ENCODE measurements around the gene NHEJ1.
A peak's percentile ranks its signal among the peaks of the same experiment; 100 is the strongest.

The NHEJ1 gene

GRCh38 chr2:219058541-219059374 lies 101.9 kb downstream of the NHEJ1 start:
- DNase-seq (ENCODE audit: low read depth in 2 of 2), result no peak

GRCh38 chr2:219057709-219058540 lies 102.7 kb downstream of the NHEJ1 start:
- peak; percentile 56 to 58 for DNase-seq (ENCODE audit: low read depth in 2 of 2)

GRCh38 chr2:219056896-219057708 lies 103.5 kb downstream of the NHEJ1 start:
- DNase-seq (ENCODE audit: low read depth in 2 of 2), result no peak

GRCh38 chr2:219056176-219056895 lies 104.3 kb downstream of the NHEJ1 start:
- DNase-seq (ENCODE audit: low read depth in 2 of 2), result no peak

- no peak for DNase-seq (ENCODE audit: low read depth in 2 of 2)
These were observed 105.4 kb downstream of the NHEJ1 start for GRCh38 chr2:219054956-219055903.

GRCh38 chr2:219049282-219049681 lies 111.3 kb downstream of the NHEJ1 start:
- no peak for DNase-seq (ENCODE audit: low read depth in 2 of 2)

GRCh38 chr2:219045937-219046550 lies 114.6 kb downstream of the NHEJ1 start:
- DNase-seq (ENCODE audit: low read depth in 2 of 2), result no peak

GRCh38 chr2:219042750-219043149 lies 117.9 kb downstream of the NHEJ1 start:
- no peak for DNase-seq (ENCODE audit: low read depth in 2 of 2)

GRCh38 chr2:219042157-219042556 lies 118.5 kb downstream of the NHEJ1 start:
- DNase-seq (ENCODE audit: low read depth in 2 of 2), result no peak

- no peak for DNase-seq (ENCODE audit: low read depth in 2 of 2)
These were observed 119.4 kb downstream of the NHEJ1 start, which contains the start of gene CFAP65 for GRCh38 chr2:219041252-219041651. Gene CFAP65, minus strand, starts transcription at chr2:219041516. Its CDS starts 2,468 bp downstream, at chr2:219039048.

GRCh38 chr2:219038600-219038999 lies 122.0 kb downstream of the NHEJ1 start:
- DNase-seq (ENCODE audit: low read depth in 2 of 2), result no peak

GRCh38 chr2:219037783-219038499 lies 122.7 kb downstream of the NHEJ1 start:
- DNase-seq (ENCODE audit: low read depth in 2 of 2), result no peak

- DNase-seq (ENCODE audit: low read depth in 2 of 2), result no peak
These were observed 124.7 kb downstream of the NHEJ1 start for GRCh38 chr2:219035942-219036341.

- DNase-seq (ENCODE audit: low read depth in 2 of 2), result no peak
These were observed 125.8 kb downstream of the NHEJ1 start for GRCh38 chr2:219034823-219035222.

- DNase-seq (ENCODE audit: low read depth in 2 of 2), result no peak
These were observed 128.4 kb downstream of the NHEJ1 start for GRCh38 chr2:219032051-219032745.

- DNase-seq (ENCODE audit: low read depth in 2 of 2), result no peak
These were observed 129.4 kb downstream of the NHEJ1 start for GRCh38 chr2:219031005-219031738.

GRCh38 chr2:219030177-219030940 lies 130.3 kb downstream of the NHEJ1 start:
- no peak for DNase-seq (ENCODE audit: low read depth in 2 of 2)

All from activated CD8-positive, alpha-beta memory T cell treated with anti-CD3 and anti-CD28 coated beads for 4 hours (primary cell).